Measurements from ENCODE around the gene SAT2.

- TF ChIP-seq SPI1 (IDR thresholded peaks at IDR 0.05; ENCODE audit: borderline replicate concordance, low read depth) (no peak), CTCF (IDR thresholded peaks at IDR 0.05; ENCODE audit: insufficient read depth, low read length) (no peak), POLR2AphosphoS5 (IDR thresholded peaks at IDR 0.05; ENCODE audit: low read depth) (no peak), GABPA (IDR thresholded peaks at IDR 0.05; ENCODE audit: low read depth) (no peak), REST (IDR thresholded peaks at IDR 0.05; ENCODE audit: insufficient replicate concordance, low read depth) (no peak)
Observed at GRCh38 chr17:7676533-7676932, 48.9 kb upstream of the SAT2 start.

Measured in HL-60 (cell line).